Hepatocyte (in vitro differentiated cells): ENCODE measurements around the gene TMEM108.

ENCODE experiments used
- EZH2 ChIP-seq: fragments of 200-600 bp; sonication (generic); IDR thresholded peaks from 2 replicates; pipeline ENCODE4 v1.6.1; 2016; ENCODE audit warnings: antibody characterized with exemption, mild to moderate bottlenecking, borderline replicate concordance
- EZH2phosphoT487 ChIP-seq: fragments of 200-600 bp; sonication (generic); IDR thresholded peaks from one replicate; pipeline ENCODE4 v1.6.1; 2018; ENCODE audit warnings: antibody characterized with exemption, mild to moderate bottlenecking, low read depth, moderate library complexity; ENCODE audit not compliant: unreplicated experiment, severe bottlenecking
- TF ChIP-seq, protein P1 (sequence below): fragments of 200-600 bp; sonication (generic); IDR thresholded peaks from 2 replicates; pipeline ENCODE4 v1.5.1; 2016; ENCODE audit warnings: antibody characterized with exemption, mild to moderate bottlenecking; ENCODE audit not compliant: poor library complexity

GRCh38 chr3:133425898-133426297 is 387.7 kb downstream of the TMEM108 start:
- TF ChIP-seq, protein P1, sequence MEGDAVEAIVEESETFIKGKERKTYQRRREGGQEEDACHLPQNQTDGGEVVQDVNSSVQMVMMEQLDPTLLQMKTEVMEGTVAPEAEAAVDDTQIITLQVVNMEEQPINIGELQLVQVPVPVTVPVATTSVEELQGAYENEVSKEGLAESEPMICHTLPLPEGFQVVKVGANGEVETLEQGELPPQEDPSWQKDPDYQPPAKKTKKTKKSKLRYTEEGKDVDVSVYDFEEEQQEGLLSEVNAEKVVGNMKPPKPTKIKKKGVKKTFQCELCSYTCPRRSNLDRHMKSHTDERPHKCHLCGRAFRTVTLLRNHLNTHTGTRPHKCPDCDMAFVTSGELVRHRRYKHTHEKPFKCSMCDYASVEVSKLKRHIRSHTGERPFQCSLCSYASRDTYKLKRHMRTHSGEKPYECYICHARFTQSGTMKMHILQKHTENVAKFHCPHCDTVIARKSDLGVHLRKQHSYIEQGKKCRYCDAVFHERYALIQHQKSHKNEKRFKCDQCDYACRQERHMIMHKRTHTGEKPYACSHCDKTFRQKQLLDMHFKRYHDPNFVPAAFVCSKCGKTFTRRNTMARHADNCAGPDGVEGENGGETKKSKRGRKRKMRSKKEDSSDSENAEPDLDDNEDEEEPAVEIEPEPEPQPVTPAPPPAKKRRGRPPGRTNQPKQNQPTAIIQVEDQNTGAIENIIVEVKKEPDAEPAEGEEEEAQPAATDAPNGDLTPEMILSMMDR, result no peak
- TF ChIP-seq EZH2 (no peak), EZH2phosphoT487 (no peak)
